ENCODE data around the gene FAM174C.

GRCh38 chr19:1304197-1304924 lies 29.0 kb downstream of the FAM174C start:
- TF ChIP-seq CTCF (IDR thresholded peaks at IDR 0.05) (no peak), POLR2A (IDR thresholded peaks at IDR 0.05) (no peak)

All from suprapubic skin (tissue), 3 donors.